K562 (cell line): ENCODE data around the gene SRRM5. TPM values are rescaled to one million over a fixed set of nuclear protein-coding genes. Genes with fewer than 3 reads are reported as not detected.
A peak's percentile ranks its signal among the peaks of the same experiment; 100 is the strongest.

Experiments used
- ATAC-seq: fragments of 200-7000 bp; cut with Tn5 transposase; 3 replicates; pipeline ENCODE4 v1.9.1; 2020; ENCODE audit warnings: moderate library complexity
- BruUV-seq: library from RNA; stranded (reverse); fragments of 400-500 nt; replicated peaks from 2 replicates; lab custom pipeline; 2021; lab: Mats Ljungman, UMichigan
- CTCF ChIA-PET: fragments of 300-600 bp; formaldehyde crosslinking; extraction: SDS; loops from one replicate; lab custom pipeline; 2021; ENCODE audit warnings: low intra/inter-chr PET ratio; lab: Yijun Ruan, JAX
- POLR2A ChIA-PET: fragments of 300-600, 350-650 bp; sonication (Branson Sonifier 250); formaldehyde crosslinking; extraction: SDS; loops from one replicate; lab custom pipeline; 2021; ENCODE audit warnings: antibody characterized with exemption, inconsistent platforms; lab: Yijun Ruan, JAX
- DNase-seq, 4 experiments: peaks; one replicate each; pipeline versions ENCODE4 v3.0.0 to v3.0.0-alpha.2; 2011 to 2018; ENCODE audit warnings: low spot score in 3 of 4, mixed read lengths in 3 of 4; ENCODE audit errors: extremely low read depth in 1 of 4
- FAIRE-seq: peaks from 2 replicates; lab custom pipeline; 2011; peaks lifted over from hg19 to GRCh38; lab: Jason Lieb, UNC
- H2AFZ ChIP-seq: 2 replicates; pipeline ENCODE4 v1.6.0; 2011; ENCODE audit warnings: low read depth, low read length, control low read depth, inconsistent platforms
- H3K27ac ChIP-seq: fragments of 200-600 bp; 3 replicates; pipeline ENCODE4 v1.8.0; 2011; ENCODE audit warnings: low read depth, mild to moderate bottlenecking, control low read depth, inconsistent platforms, low read length, moderate library complexity, mixed read lengths; ENCODE audit errors: extremely low read depth
- H3K27me3 ChIP-seq, 2 experiments: fragments of 300-600 bp in 1 of 2; 2 replicates in 1 of 2; 3 replicates in 1 of 2; pipeline versions ENCODE4 v1.6.0 to v1.8.0; 2011; ENCODE audit warnings: inconsistent platforms in 2 of 2, low read length in 2 of 2, mild to moderate bottlenecking in 1 of 2, mixed read lengths in 1 of 2, moderate library complexity in 1 of 2; ENCODE audit not compliant: control insufficient read depth in 2 of 2, insufficient read depth in 2 of 2
- H3K36me3 ChIP-seq: fragments of 300-600 bp; 3 replicates; pipeline ENCODE4 v1.8.0; 2011; ENCODE audit warnings: mild to moderate bottlenecking, low read length, inconsistent platforms; ENCODE audit not compliant: control insufficient read depth, insufficient read depth
- H3K4me1 ChIP-seq, 2 experiments: fragments of 200-600 bp in 1 of 2; replicated peaks in 1 of 2; 2 replicates in 1 of 2; 3 replicates in 1 of 2; pipeline versions ENCODE4 v1.5.1 to v1.8.0; 2011; ENCODE audit warnings: inconsistent platforms in 2 of 2, low read length in 2 of 2, mild to moderate bottlenecking in 1 of 2, mixed read lengths in 1 of 2, moderate library complexity in 1 of 2; ENCODE audit not compliant: control insufficient read depth in 2 of 2, insufficient read depth in 2 of 2
- H3K4me2 ChIP-seq: 2 replicates; pipeline ENCODE4 v1.6.1; 2011; ENCODE audit warnings: low read length, control low read depth, inconsistent platforms, mixed read lengths; ENCODE audit not compliant: insufficient read depth
- H3K4me3 ChIP-seq: fragments of 200-600 bp; sonication (generic), shearing (Covaris generic); 2 replicates; pipeline ENCODE4 v1.5.1; 2016; ENCODE audit warnings: control low read depth, inconsistent platforms
- H3K79me2 ChIP-seq: fragments of 200-600 bp; 3 replicates; pipeline ENCODE4 v1.8.0; 2011; ENCODE audit warnings: low read length, inconsistent platforms; ENCODE audit not compliant: control insufficient read depth, insufficient read depth
- H3K9ac ChIP-seq, 2 experiments: 2 replicates each; pipeline versions ENCODE4 v1.6.0 to v1.6.1; 2011; ENCODE audit warnings: low read depth in 2 of 2, low read length in 2 of 2, control low read depth in 1 of 2, inconsistent platforms in 1 of 2, mild to moderate bottlenecking in 1 of 2, mixed read lengths in 1 of 2; ENCODE audit not compliant: insufficient read depth in 1 of 2
- H3K9me1 ChIP-seq: one replicate; pipeline ENCODE4 v1.6.0; 2011; ENCODE audit warnings: inconsistent platforms, mild to moderate bottlenecking, low read length, moderate library complexity; ENCODE audit not compliant: control insufficient read depth, insufficient read depth
- H3K9me3 ChIP-seq: replicated peaks from 2 replicates; pipeline ENCODE4 v1.5.1; 2011; ENCODE audit warnings: low read depth, low read length, inconsistent platforms; ENCODE audit not compliant: control insufficient read depth, insufficient read depth
- H4K20me1 ChIP-seq: replicated peaks from 2 replicates; pipeline ENCODE4 v1.6.1; 2011; ENCODE audit warnings: low read length, inconsistent platforms, mixed read lengths; ENCODE audit not compliant: control insufficient read depth, insufficient read depth
- EP400 ChIP-seq: fragments of 450-650 bp; IDR thresholded peaks from 2 replicates; pipeline ENCODE4 v1.6.1; 2017; ENCODE audit warnings: antibody characterized with exemption, mild to moderate bottlenecking, moderate library complexity
- HNRNPUL1 ChIP-seq: fragments of 200-400 bp; formaldehyde crosslinking; IDR thresholded peaks from 2 replicates; pipeline ENCODE4 v1.6.1; 2017; ENCODE audit warnings: low read length
- SLC30A9 ChIP-seq: fragments of 250-450 bp; sonication (Bioruptor Pico); IDR thresholded peaks from 2 replicates; pipeline ENCODE4 v1.8.0; 2022; ENCODE audit warnings: mild to moderate bottlenecking, moderate library complexity
- WGBS: fragments of 100-300 bp; shearing (Covaris generic); methylation state at CpG from one replicate; pipeline ENCODE4 v1.1.6; 2016; ENCODE audit warnings: low coverage, mixed read lengths; ENCODE audit not compliant: insufficient coverage; ENCODE audit errors: missing lambda C conversion rate; 5-methylcytosine and 5-hydroxymethylcytosine counted together
- in situ Hi-C: fragments of 300-500 bp; cut with MboI; formaldehyde crosslinking; loops from 4 replicates; pipeline ENCODE4 v1.15.0; 2018; ENCODE audit warnings: inconsistent platforms, mixed read lengths
- intact Hi-C: fragments of 100-400 bp; cut with micrococcal nuclease; formaldehyde crosslinking; loops from 2 replicates; pipeline ENCODE4 v1.14.2; 2022
- polyA plus RNA-seq, 8 experiments: library from polyadenylated mRNA; depleted of rRNA in 4 of 8; stranded (reverse) in 5 of 8; unstranded in 3 of 8; fragments of >200 nt; fragmentation: Nextera tagmentation in 2 of 8; fragmentation: Illumina TruSeq in 1 of 8; extraction: Ambion mirVana in 2 of 8; extraction: Trizol in 1 of 8; gene quantifications; 2 replicates each; pipeline versions ENCODE4 v1.2.1 to v1.2.3, GENCODE V29; 2011 to 2014; ENCODE audit warnings: inconsistent platforms in 1 of 8, missing spikeins in 1 of 8
- total RNA-seq, 7 experiments: library from RNA; depleted of rRNA in 6 of 7; stranded (reverse); fragments of >200 nt in 6 of 7; fragmentation: Illumina TruSeq in 2 of 7; extraction: Trizol in 2 of 7; gene quantifications; 2 replicates each; pipeline versions ENCODE4 v1.2.1 to v1.2.3, GENCODE V29; 2011 to 2021; ENCODE audit warnings: low replicate concordance in 1 of 7
- TF ChIP-seq, protein P1 (sequence below), 2 experiments: fragments of 450-650 bp; IDR thresholded peaks; 2 replicates each; pipeline ENCODE4 v1.6.1; 2016

SRRM5 gene
- total and polyA plus RNA-seq, 9 of the 15 experiments (the other 6 are each of a cell fraction or from before 2014, with no cell fraction given): 0.09 to 0.45 (median 0.18) TPM; not detected in 2

DNA sequence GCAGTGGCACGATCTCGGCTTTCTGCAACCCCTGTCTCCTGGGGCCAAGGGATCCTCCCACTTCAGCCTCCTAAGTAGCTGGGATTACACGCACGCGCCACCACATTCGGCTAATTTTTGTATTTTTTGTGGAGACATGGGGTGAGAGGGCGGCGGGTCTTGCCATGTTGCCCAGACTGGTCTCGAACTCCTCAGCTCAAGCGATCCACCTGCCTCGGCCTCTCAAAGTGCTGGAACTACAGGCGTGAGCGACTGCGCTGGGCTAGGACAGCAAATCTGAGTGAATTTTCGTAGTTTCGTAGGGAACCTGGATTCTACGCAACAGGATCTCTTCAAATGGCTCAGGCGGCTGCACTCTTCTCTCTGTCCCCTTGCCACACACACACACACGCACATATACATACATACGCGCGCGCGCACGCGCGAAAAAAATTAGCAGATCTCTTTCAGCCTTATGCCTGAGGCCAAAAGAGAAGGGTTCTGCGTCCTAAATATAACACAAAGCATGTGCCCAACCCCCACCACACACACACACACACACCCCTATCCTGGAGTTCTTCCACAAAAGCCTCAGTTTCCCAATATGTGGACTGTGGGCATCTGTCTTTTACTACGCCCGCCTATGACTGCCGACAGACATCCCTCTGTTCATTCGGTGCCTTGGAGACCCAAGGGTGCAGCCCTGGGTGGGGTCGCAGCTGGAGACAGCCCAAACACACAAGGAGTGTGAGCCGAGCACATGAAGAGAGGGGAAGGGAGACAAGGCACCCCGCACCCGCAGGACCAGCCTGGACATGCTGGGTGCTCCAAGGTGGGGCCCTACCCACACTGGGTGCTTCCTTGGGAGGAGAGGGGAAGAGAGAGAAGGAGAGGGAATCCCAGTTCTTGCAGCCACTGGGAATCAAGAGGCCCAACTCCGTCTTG lies 35.7 kb upstream of the SRRM5 start:
- Histone ChIP-seq H3K9me1 (no peaks in the 10 kb centered on the region), H2AFZ (peak overlapping the region; percentile 85), H3K27me3 (no peaks in the 10 kb centered on the region; a peak in 1 of 5 replicates), H3K79me2 (peaks cover 12% of the 10 kb centered on the region), H3K27ac (no peak overlapping the region), H3K4me3 (no peak overlapping the region), H3K4me2 (peak overlapping the region; percentile 48), H3K36me3 (peaks cover 8% of the 10 kb centered on the region; the same call in 2 of the 3 replicates), H3K9ac (peak overlapping the region; percentile 17 to 74; a peak in 3 of 4 replicates), H3K9me3 (no peaks in the 10 kb centered on the region), H3K4me1 (peaks cover 7 to 25% of the 10 kb centered on the region in 2 experiments; a peak in 4 of 5 replicates), H4K20me1 (no peaks in the 10 kb centered on the region)
- no TSS peak for BruUV-seq
- in situ Hi-C loops (no loop called here), intact Hi-C loops (loop anchor here (1.0 kb wide), 1 partner anchor 20 kb away; the partner anchor contains the start of genes IRGQ and ZNF576)
- ChIA-PET CTCF (no interaction called here), POLR2A (interaction anchor here (0.6 to 1.5 kb wide), 2 partner anchors 20 to 189 kb away, joined by 3 to 5 read pairs; partner anchors contain the start of genes IRGQ and ZNF576)
- FAIRE-seq (no peak), ATAC-seq (no peak), DNase-seq (no peak)
- TF ChIP-seq SLC30A9 (CRISPR knock-in tag) (no peak), EP400 (0 out of 2 replicates have a peak, but pooled peaks have one; percentile 2), HNRNPUL1 (no peak)
- TF ChIP-seq, protein P1, sequence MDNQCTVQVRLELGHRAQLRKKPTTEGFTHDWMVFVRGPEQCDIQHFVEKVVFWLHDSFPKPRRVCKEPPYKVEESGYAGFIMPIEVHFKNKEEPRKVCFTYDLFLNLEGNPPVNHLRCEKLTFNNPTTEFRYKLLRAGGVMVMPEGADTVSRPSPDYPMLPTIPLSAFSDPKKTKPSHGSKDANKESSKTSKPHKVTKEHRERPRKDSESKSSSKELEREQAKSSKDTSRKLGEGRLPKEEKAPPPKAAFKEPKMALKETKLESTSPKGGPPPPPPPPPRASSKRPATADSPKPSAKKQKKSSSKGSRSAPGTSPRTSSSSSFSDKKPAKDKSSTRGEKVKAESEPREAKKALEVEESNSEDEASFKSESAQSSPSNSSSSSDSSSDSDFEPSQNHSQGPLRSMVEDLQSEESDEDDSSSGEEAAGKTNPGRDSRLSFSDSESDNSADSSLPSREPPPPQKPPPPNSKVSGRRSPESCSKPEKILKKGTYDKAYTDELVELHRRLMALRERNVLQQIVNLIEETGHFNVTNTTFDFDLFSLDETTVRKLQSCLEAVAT (IDR thresholded peaks at IDR 0.05): 0 out of 4 replicates have a peak, but pooled peaks of 1 of the 2 experiments have one; percentile 19
- 78% methylated on average over 36 of the region's 37 CpGs for WGBS
